ENCODE data around the gene PTPRT. TPM values are rescaled to one million over a fixed set of nuclear protein-coding genes. Genes with fewer than 3 reads are reported as not detected.

PTPRT gene
- total and polyA plus RNA-seq, 7 donors = under 0.01 to 0.09 (median 0.03) TPM; not detected in 1

DNA sequence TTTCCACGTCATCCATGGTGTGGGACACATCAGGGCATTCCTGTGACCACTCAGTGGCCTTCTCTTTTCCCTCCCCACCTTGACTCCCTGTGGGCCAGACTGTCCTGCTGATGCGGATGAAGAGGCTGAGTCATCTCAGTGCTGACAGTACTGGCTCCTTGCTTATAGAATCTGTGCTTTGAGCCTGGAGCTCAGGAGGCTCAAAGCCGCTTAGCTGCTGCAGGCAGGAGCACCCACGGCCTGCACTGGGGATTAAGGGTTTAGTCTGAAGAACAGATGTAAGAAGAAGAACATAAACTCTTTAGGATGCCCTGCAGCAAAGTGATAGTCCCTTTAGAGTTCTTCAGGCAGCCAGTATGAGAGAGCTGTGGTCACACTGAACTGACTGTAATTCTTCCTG, 929.5 kb downstream of the PTPRT start:
- Histone ChIP-seq H3K27ac (no peak overlapping the region), H3K27me3 (ENCODE audit: insufficient read depth in 3 of 3, low read length in 2 of 3) (peaks cover 0 to 2% (median 0%) of the 10 kb centered on the region in 3 donors), H3K36me3 (ENCODE audit: insufficient read depth in 1 of 2, low read depth in 1 of 2) (no peaks in the 10 kb centered on the region), H3K4me1 (no peaks in the 10 kb centered on the region), H3K9me3 (no peaks in the 10 kb centered on the region), H3K4me3 (no peak overlapping the region)
- ATAC-seq = no peak
- no peak for DNase-seq
- WGBS, 3 donors = 68 to 84% (median 77%) methylated on average over 4 of the region's 4 CpGs
- TF ChIP-seq, protein P1, sequence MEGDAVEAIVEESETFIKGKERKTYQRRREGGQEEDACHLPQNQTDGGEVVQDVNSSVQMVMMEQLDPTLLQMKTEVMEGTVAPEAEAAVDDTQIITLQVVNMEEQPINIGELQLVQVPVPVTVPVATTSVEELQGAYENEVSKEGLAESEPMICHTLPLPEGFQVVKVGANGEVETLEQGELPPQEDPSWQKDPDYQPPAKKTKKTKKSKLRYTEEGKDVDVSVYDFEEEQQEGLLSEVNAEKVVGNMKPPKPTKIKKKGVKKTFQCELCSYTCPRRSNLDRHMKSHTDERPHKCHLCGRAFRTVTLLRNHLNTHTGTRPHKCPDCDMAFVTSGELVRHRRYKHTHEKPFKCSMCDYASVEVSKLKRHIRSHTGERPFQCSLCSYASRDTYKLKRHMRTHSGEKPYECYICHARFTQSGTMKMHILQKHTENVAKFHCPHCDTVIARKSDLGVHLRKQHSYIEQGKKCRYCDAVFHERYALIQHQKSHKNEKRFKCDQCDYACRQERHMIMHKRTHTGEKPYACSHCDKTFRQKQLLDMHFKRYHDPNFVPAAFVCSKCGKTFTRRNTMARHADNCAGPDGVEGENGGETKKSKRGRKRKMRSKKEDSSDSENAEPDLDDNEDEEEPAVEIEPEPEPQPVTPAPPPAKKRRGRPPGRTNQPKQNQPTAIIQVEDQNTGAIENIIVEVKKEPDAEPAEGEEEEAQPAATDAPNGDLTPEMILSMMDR (IDR thresholded peaks at IDR 0.05) = no peak
- intact Hi-C loops (cut with DNase I) = no loop called here

DNA sequence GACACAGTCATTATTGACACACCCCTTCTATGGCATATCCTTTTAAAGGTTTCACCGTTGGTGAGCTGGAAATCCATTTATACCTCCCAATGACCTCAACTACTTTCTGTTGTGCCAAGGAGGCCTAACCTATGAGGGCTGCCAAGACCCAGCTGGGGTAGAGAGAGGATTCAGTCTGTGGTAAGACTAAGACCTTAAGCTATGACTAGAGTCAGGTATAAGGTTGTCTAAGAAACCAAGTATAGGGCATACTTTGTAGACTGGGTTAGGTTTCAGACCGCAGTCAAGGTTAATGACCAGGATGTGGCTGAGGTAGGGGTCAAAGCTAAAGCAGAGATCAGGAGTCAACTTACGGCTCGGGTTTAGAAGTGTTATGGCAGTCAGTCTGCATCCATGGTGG, 930.3 kb downstream of the PTPRT start:
- DNase-seq = no peak
- Histone ChIP-seq H3K36me3 (ENCODE audit: insufficient read depth in 1 of 2, low read depth in 1 of 2) (no peaks in the 10 kb centered on the region), H3K27me3 (ENCODE audit: insufficient read depth in 3 of 3, low read length in 2 of 3) (peaks cover 0 to 2% (median 0%) of the 10 kb centered on the region in 3 donors), H3K9me3 (no peaks in the 10 kb centered on the region), H3K4me1 (no peaks in the 10 kb centered on the region), H3K27ac (no peak overlapping the region), H3K4me3 (no peak overlapping the region)
- no peak for ATAC-seq
- TF ChIP-seq, protein P1 (IDR thresholded peaks at IDR 0.05) = no peak
- intact Hi-C loops (cut with DNase I) = no loop called here
- WGBS, 3 donors = 69 to 76% (median 76%) methylated on average over 4 of the region's 4 CpGs

DNA sequence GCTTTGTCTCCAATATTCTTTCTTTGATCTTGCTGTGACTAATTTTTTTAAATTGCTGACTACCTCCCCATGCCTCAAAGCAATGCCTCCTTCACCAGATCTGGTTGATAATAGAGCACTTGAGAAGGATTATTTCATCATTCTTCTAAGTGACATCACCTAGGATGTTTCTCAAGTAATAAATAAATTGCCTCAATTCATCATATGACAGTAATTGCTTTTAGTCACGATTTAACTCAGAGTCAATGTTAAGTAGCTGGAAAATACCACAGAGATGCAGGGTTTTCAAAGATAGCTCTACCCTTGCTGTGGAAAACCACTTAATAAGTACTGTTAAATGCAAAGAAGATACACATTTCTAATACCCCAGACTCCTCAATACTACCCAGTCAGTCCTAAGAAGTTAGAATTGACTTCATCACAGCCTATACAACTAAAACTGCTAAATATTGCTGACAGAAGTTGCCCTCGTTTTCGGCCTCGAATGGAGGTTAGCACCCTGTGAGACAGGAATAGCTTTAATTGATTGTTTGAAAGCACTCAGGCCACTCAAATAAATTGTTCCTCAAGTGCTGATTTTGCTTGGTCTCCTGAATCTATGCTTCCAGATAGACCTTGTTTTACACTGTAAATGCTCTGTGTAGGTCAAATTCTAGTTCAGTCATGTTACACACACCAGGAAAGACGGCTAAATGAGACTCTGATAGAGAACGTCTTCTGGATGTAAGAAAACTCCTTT, 931.0 kb downstream of the PTPRT start:
- Histone ChIP-seq H3K27ac (no peak overlapping the region), H3K27me3 (ENCODE audit: insufficient read depth in 3 of 3, low read length in 2 of 3) (peaks cover 0 to 2% (median 0%) of the 10 kb centered on the region in 3 donors), H3K4me3 (no peak overlapping the region), H3K36me3 (ENCODE audit: insufficient read depth in 1 of 2, low read depth in 1 of 2) (no peaks in the 10 kb centered on the region), H3K9me3 (no peaks in the 10 kb centered on the region), H3K4me1 (no peaks in the 10 kb centered on the region)
- TF ChIP-seq, protein P1 (IDR thresholded peaks at IDR 0.05) = no peak
- WGBS, 3 donors = 85 to 94% (median 89%) methylated on average over 6 of the region's 6 CpGs
- intact Hi-C loops (cut with DNase I) = no loop called here
- DNase-seq = no peak
- ATAC-seq = no peak

DNA sequence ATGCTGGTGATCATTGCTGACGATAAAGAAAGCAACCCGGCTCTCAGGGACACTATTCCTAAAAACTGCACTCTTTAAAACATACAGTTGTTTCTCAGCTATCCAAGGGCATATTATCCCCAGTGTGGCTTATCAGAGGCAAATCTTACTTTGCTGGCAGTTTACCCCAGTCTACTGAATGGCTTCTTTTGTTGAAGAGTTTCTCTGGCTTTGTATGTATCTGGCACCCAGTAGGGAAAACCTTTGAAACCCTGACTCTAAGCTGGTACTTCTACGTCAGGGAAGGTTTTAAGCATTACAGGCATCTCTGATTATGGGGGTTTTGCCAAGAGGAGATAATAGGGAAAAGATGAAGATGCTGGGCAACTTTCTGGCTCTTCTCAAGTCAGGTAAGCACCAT, 933.9 kb downstream of the PTPRT start:
- Histone ChIP-seq H3K4me3 (no peak overlapping the region), H3K36me3 (ENCODE audit: insufficient read depth in 1 of 2, low read depth in 1 of 2) (no peaks in the 10 kb centered on the region), H3K27me3 (ENCODE audit: insufficient read depth in 3 of 3, low read length in 2 of 3) (no peaks in the 10 kb centered on the region), H3K27ac (no peak overlapping the region), H3K9me3 (no peaks in the 10 kb centered on the region), H3K4me1 (no peaks in the 10 kb centered on the region)
- 57 to 68% (median 58%) methylated on average over 3 of the region's 3 CpGs for WGBS, 3 donors
- ATAC-seq (no peak), DNase-seq (no peak)
- TF ChIP-seq, protein P1 (IDR thresholded peaks at IDR 0.05) = no peak
- intact Hi-C loops (cut with DNase I) = no loop called here

DNA sequence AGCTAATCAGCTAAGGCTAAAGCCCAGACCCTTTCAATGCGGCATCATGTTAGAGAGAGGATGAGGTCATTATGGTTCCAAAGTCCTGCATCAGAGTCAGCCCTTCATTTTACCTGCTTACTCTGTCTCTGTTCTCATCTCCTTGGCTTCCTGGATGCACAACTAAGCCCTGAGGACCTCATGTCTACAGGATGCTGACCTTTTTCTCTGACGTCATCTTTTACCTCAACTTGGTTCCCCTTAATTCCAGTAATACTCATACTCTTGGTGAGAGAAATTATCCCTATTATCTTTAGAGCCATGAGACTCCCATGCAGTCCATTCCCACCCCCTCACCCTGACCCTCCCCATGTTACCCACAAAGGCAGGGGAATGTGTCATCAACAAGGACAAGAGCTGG, 935.0 kb downstream of the PTPRT start:
- Histone ChIP-seq H3K4me3 (no peak overlapping the region), H3K27ac (no peak overlapping the region), H3K9me3 (no peaks in the 10 kb centered on the region), H3K4me1 (no peaks in the 10 kb centered on the region), H3K27me3 (ENCODE audit: insufficient read depth in 3 of 3, low read length in 2 of 3) (no peaks in the 10 kb centered on the region), H3K36me3 (ENCODE audit: insufficient read depth in 1 of 2, low read depth in 1 of 2) (no peaks in the 10 kb centered on the region)
- intact Hi-C loops (cut with DNase I) = no loop called here
- DNase-seq (no peak), ATAC-seq (no peak)
- 84 to 95% (median 93%) methylated on average over 2 of the region's 2 CpGs for WGBS, 3 donors
- TF ChIP-seq, protein P1 (IDR thresholded peaks at IDR 0.05) = no peak
